K562 (cell line): ENCODE measurements around the gene STK11. TPM values are rescaled to one million over a fixed set of nuclear protein-coding genes. Genes with fewer than 3 reads are reported as not detected.

ENCODE experiments used
- ATAC-seq: fragments of 200-7000 bp; cut with Tn5 transposase; 3 replicates; pipeline ENCODE4 v1.9.1; 2020; ENCODE audit warnings: moderate library complexity
- BruUV-seq: library from RNA; stranded (reverse); fragments of 400-500 nt; replicated peaks from 2 replicates; lab custom pipeline; 2021; lab: Mats Ljungman, UMichigan
- CTCF ChIA-PET: fragments of 300-600 bp; formaldehyde crosslinking; extraction: SDS; loops from one replicate; lab custom pipeline; 2021; ENCODE audit warnings: low intra/inter-chr PET ratio; lab: Yijun Ruan, JAX
- POLR2A ChIA-PET: fragments of 300-600, 350-650 bp; sonication (Branson Sonifier 250); formaldehyde crosslinking; extraction: SDS; loops from one replicate; lab custom pipeline; 2021; ENCODE audit warnings: antibody characterized with exemption, inconsistent platforms; lab: Yijun Ruan, JAX
- DNase-seq, 4 experiments: peaks; one replicate each; pipeline versions ENCODE4 v3.0.0 to v3.0.0-alpha.2; 2011 to 2018; ENCODE audit warnings: low spot score in 3 of 4, mixed read lengths in 3 of 4; ENCODE audit errors: extremely low read depth in 1 of 4
- FAIRE-seq: peaks from 2 replicates; lab custom pipeline; 2011; peaks lifted over from hg19 to GRCh38; lab: Jason Lieb, UNC
- H2AFZ ChIP-seq: 2 replicates; pipeline ENCODE4 v1.6.0; 2011; ENCODE audit warnings: low read depth, low read length, control low read depth, inconsistent platforms
- H3K27ac ChIP-seq: fragments of 200-600 bp; 3 replicates; pipeline ENCODE4 v1.8.0; 2011; ENCODE audit warnings: low read depth, mild to moderate bottlenecking, control low read depth, inconsistent platforms, low read length, moderate library complexity, mixed read lengths; ENCODE audit errors: extremely low read depth
- H3K27me3 ChIP-seq, 2 experiments: fragments of 300-600 bp in 1 of 2; 2 replicates in 1 of 2; 3 replicates in 1 of 2; pipeline versions ENCODE4 v1.6.0 to v1.8.0; 2011; ENCODE audit warnings: inconsistent platforms in 2 of 2, low read length in 2 of 2, mild to moderate bottlenecking in 1 of 2, mixed read lengths in 1 of 2, moderate library complexity in 1 of 2; ENCODE audit not compliant: control insufficient read depth in 2 of 2, insufficient read depth in 2 of 2
- H3K36me3 ChIP-seq: fragments of 300-600 bp; 3 replicates; pipeline ENCODE4 v1.8.0; 2011; ENCODE audit warnings: mild to moderate bottlenecking, low read length, inconsistent platforms; ENCODE audit not compliant: control insufficient read depth, insufficient read depth
- H3K4me1 ChIP-seq, 2 experiments: fragments of 200-600 bp in 1 of 2; replicated peaks in 1 of 2; 2 replicates in 1 of 2; 3 replicates in 1 of 2; pipeline versions ENCODE4 v1.5.1 to v1.8.0; 2011; ENCODE audit warnings: inconsistent platforms in 2 of 2, low read length in 2 of 2, mild to moderate bottlenecking in 1 of 2, mixed read lengths in 1 of 2, moderate library complexity in 1 of 2; ENCODE audit not compliant: control insufficient read depth in 2 of 2, insufficient read depth in 2 of 2
- H3K4me2 ChIP-seq: 2 replicates; pipeline ENCODE4 v1.6.1; 2011; ENCODE audit warnings: low read length, control low read depth, inconsistent platforms, mixed read lengths; ENCODE audit not compliant: insufficient read depth
- H3K4me3 ChIP-seq: fragments of 200-600 bp; sonication (generic), shearing (Covaris generic); 2 replicates; pipeline ENCODE4 v1.5.1; 2016; ENCODE audit warnings: control low read depth, inconsistent platforms
- H3K79me2 ChIP-seq: fragments of 200-600 bp; 3 replicates; pipeline ENCODE4 v1.8.0; 2011; ENCODE audit warnings: low read length, inconsistent platforms; ENCODE audit not compliant: control insufficient read depth, insufficient read depth
- H3K9ac ChIP-seq, 2 experiments: 2 replicates each; pipeline versions ENCODE4 v1.6.0 to v1.6.1; 2011; ENCODE audit warnings: low read depth in 2 of 2, low read length in 2 of 2, control low read depth in 1 of 2, inconsistent platforms in 1 of 2, mild to moderate bottlenecking in 1 of 2, mixed read lengths in 1 of 2; ENCODE audit not compliant: insufficient read depth in 1 of 2
- H3K9me1 ChIP-seq: one replicate; pipeline ENCODE4 v1.6.0; 2011; ENCODE audit warnings: inconsistent platforms, mild to moderate bottlenecking, low read length, moderate library complexity; ENCODE audit not compliant: control insufficient read depth, insufficient read depth
- H3K9me3 ChIP-seq: replicated peaks from 2 replicates; pipeline ENCODE4 v1.5.1; 2011; ENCODE audit warnings: low read depth, low read length, inconsistent platforms; ENCODE audit not compliant: control insufficient read depth, insufficient read depth
- H4K20me1 ChIP-seq: replicated peaks from 2 replicates; pipeline ENCODE4 v1.6.1; 2011; ENCODE audit warnings: low read length, inconsistent platforms, mixed read lengths; ENCODE audit not compliant: control insufficient read depth, insufficient read depth
- CBFA2T3 ChIP-seq: fragments of 450-650 bp; IDR thresholded peaks from 2 replicates; pipeline ENCODE4 v1.6.1; 2017
- JUNB ChIP-seq: fragments of 450-650 bp; formaldehyde crosslinking; conservative IDR thresholded peaks from 2 replicates; pipeline ENCODE4 v1.4.0; 2020; ENCODE audit warnings: mild to moderate bottlenecking
- POLR2G ChIP-seq: fragments of 200-400 bp; formaldehyde crosslinking; IDR thresholded peaks from 2 replicates; pipeline ENCODE4 v1.6.1; 2017; ENCODE audit warnings: low read depth, mild to moderate bottlenecking, antibody characterized with exemption, low read length, moderate library complexity
- ZZZ3 ChIP-seq: fragments of 450-650 bp; IDR thresholded peaks from 2 replicates; pipeline ENCODE4 v1.6.1; 2016; ENCODE audit warnings: antibody characterized with exemption, mild to moderate bottlenecking, moderate library complexity
- WGBS: fragments of 100-300 bp; shearing (Covaris generic); methylation state at CpG from one replicate; pipeline ENCODE4 v1.1.6; 2016; ENCODE audit warnings: low coverage, mixed read lengths; ENCODE audit not compliant: insufficient coverage; ENCODE audit errors: missing lambda C conversion rate; 5-methylcytosine and 5-hydroxymethylcytosine counted together
- in situ Hi-C: fragments of 300-500 bp; cut with MboI; formaldehyde crosslinking; loops from 4 replicates; pipeline ENCODE4 v1.15.0; 2018; ENCODE audit warnings: inconsistent platforms, mixed read lengths
- intact Hi-C: fragments of 100-400 bp; cut with micrococcal nuclease; formaldehyde crosslinking; loops from 2 replicates; pipeline ENCODE4 v1.14.2; 2022
- polyA plus RNA-seq, 8 experiments: library from polyadenylated mRNA; depleted of rRNA in 4 of 8; stranded (reverse) in 5 of 8; unstranded in 3 of 8; fragments of >200 nt; fragmentation: Nextera tagmentation in 2 of 8; fragmentation: Illumina TruSeq in 1 of 8; extraction: Ambion mirVana in 2 of 8; extraction: Trizol in 1 of 8; gene quantifications; 2 replicates each; pipeline versions ENCODE4 v1.2.1 to v1.2.3, GENCODE V29; 2011 to 2014; ENCODE audit warnings: inconsistent platforms in 1 of 8, missing spikeins in 1 of 8
- total RNA-seq, 7 experiments: library from RNA; depleted of rRNA in 6 of 7; stranded (reverse); fragments of >200 nt in 6 of 7; fragmentation: Illumina TruSeq in 2 of 7; extraction: Trizol in 2 of 7; gene quantifications; 2 replicates each; pipeline versions ENCODE4 v1.2.1 to v1.2.3, GENCODE V29; 2011 to 2021; ENCODE audit warnings: low replicate concordance in 1 of 7
- TF ChIP-seq, protein P1 (sequence below): fragments of 450-650 bp; formaldehyde crosslinking; IDR thresholded peaks from 2 replicates; pipeline ENCODE4 v1.4.0; 2022; ENCODE audit warnings: missing genetic modification characterization

STK11 gene
- total and polyA plus RNA-seq, 9 of the 15 experiments (the other 6 are each of a cell fraction or from before 2014, with no cell fraction given), result 0.15 to 96.5 (median 31.7) TPM

- no peak for TF ChIP-seq JUNB (CRISPR knock-in tag)
- TF ChIP-seq CBFA2T3, result no peak
- TF ChIP-seq ZZZ3, result no peak
These were observed 13.4 kb downstream of the STK11 start (continued) for GRCh38 chr19:1218751-1219567.

- BruUV-seq, result no TSS peak
- peaks cover 64% of the 10 kb centered on the region for H3K79me2 ChIP-seq
- H3K9me3 ChIP-seq, result no peaks in the 10 kb centered on the region
- FAIRE-seq, result no peak
- DNase-seq, result no peak
- peaks cover 39% of the 10 kb centered on the region for H4K20me1 ChIP-seq
- H3K36me3 ChIP-seq, result peaks cover 80% of the 10 kb centered on the region; the same call in 2 of the 3 replicates
- in situ Hi-C loops, result no loop called here
- TF ChIP-seq POLR2G, result peak; percentile 51
- TF ChIP-seq, protein P1, sequence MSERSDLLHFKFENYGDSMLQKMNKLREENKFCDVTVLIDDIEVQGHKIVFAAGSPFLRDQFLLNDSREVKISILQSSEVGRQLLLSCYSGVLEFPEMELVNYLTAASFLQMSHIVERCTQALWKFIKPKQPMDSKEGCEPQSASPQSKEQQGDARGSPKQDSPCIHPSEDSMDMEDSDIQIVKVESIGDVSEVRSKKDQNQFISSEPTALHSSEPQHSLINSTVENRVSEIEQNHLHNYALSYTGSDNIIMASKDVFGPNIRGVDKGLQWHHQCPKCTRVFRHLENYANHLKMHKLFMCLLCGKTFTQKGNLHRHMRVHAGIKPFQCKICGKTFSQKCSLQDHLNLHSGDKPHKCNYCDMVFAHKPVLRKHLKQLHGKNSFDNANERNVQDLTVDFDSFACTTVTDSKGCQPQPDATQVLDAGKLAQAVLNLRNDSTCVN (CRISPR knock-in tag), result no peak
- TF ChIP-seq, all 486 proteins: peak for 1
- ChIA-PET POLR2A (interaction anchor here (0.8 kb wide), 1 partner anchor 162 kb away, joined by 4 read pairs; no protein-coding TSS in a partner anchor), CTCF (no interaction called here)
- H3K27ac ChIP-seq, result no peak overlapping the region
- ATAC-seq, result no peak
- H2AFZ ChIP-seq, result no peak overlapping the region
- peaks cover 8% of the 10 kb centered on the region for H3K9me1 ChIP-seq
- peaks cover 13 to 89% of the 10 kb centered on the region in 2 experiments; a peak in 4 of 5 replicates for H3K4me1 ChIP-seq
- no peak overlapping the region for H3K4me2 ChIP-seq
- 98% methylated on average over 13 of the region's 19 CpGs for WGBS
- no peaks in the 10 kb centered on the region for H3K27me3 ChIP-seq
- no peak overlapping the region; a peak in 1 of 4 replicates for H3K9ac ChIP-seq
- intact Hi-C loops, result loop anchor here (2.0 kb wide), 1 partner anchor 17 kb away; no protein-coding TSS in a partner anchor
- no peak overlapping the region for H3K4me3 ChIP-seq
These were observed 14.4 kb downstream of the STK11 start for GRCh38 chr19:1219786-1220476.
